ENCODE data around the gene LRRC56. TPM values are rescaled to one million over a fixed set of nuclear protein-coding genes. Genes with fewer than 3 reads are reported as not detected.

Gene LRRC56
- total and polyA plus RNA-seq, 2 experiments from 2014 or later: 0.73 to 0.87 TPM

GRCh38 chr11:540583-541432 is 3.5 kb downstream of the LRRC56 start:
- peaks cover 2% of the 10 kb centered on the region; the same call in 2 of the 3 replicates for H3K9me3 Mint-ChIP-seq
- no peak overlapping the region for H3K4me3 Mint-ChIP-seq
- Histone ChIP-seq H3K27me3 (ENCODE audit: insufficient read depth) (peaks cover 17% of the 10 kb centered on the region; the same call in 1 of the 2 replicates), H3K4me1 (ENCODE audit: insufficient read depth) (no peaks in the 10 kb centered on the region; the same call in 1 of the 2 replicates), H4K20me1 (replicated peaks; ENCODE audit: insufficient read depth) (no peaks in the 10 kb centered on the region), H3K27ac (ENCODE audit: low read depth) (no peak overlapping the region), H2AFZ (no peak overlapping the region), H3K4me3 (no peak overlapping the region), H3K36me3 (ENCODE audit: insufficient read depth) (no peaks in the 10 kb centered on the region), H3F3A (replicated peaks; ENCODE audit: low read depth) (peaks cover 11% of the 10 kb centered on the region), H3K4me2 (no peak overlapping the region), H3K9me2 (ENCODE audit: insufficient read depth) (no peaks in the 10 kb centered on the region), H3K79me2 (replicated peaks; ENCODE audit: insufficient read depth) (no peaks in the 10 kb centered on the region)
- ATAC-seq (no peak), DNase-seq (ENCODE audit: low spot score) (no peak)
- peaks cover 3% of the 10 kb centered on the region; the same call in 2 of the 3 replicates for H3K4me1 Mint-ChIP-seq
- H3K27ac Mint-ChIP-seq: no peak overlapping the region
- peaks cover 23% of the 10 kb centered on the region for H3K27me3 Mint-ChIP-seq (ENCODE audit: insufficient read depth, low read depth, poor library complexity)
- peaks cover 5% of the 10 kb centered on the region for H3K36me3 Mint-ChIP-seq (ENCODE audit: low read depth)
- TF ChIP-seq STAT1 (IDR thresholded peaks at IDR 0.05; ENCODE audit: unreplicated experiment) (no peak), ZNF114 (CRISPR knock-in tag; IDR thresholded peaks at IDR 0.05) (no peak), ETS1 (IDR thresholded peaks at IDR 0.05) (no peak), ZNF331 (CRISPR knock-in tag; IDR thresholded peaks at IDR 0.05; ENCODE audit: low read depth) (no peak), EZH2phosphoT487 (IDR thresholded peaks at IDR 0.05; ENCODE audit: unreplicated experiment) (no peak), EZH2 (IDR thresholded peaks at IDR 0.05; ENCODE audit: low read depth, unreplicated experiment) (no peak), CREB1 (CRISPR knock-in tag; IDR thresholded peaks at IDR 0.05; ENCODE audit: low read depth) (no peak), POLR2AphosphoS5 (IDR thresholded peaks at IDR 0.05; ENCODE audit: low read depth) (no peak), ZNF462 (CRISPR knock-in tag; IDR thresholded peaks at IDR 0.05) (no peak), NANOG (IDR thresholded peaks at IDR 0.05; ENCODE audit: borderline replicate concordance) (no peak), JUNB (IDR thresholded peaks at IDR 0.05; ENCODE audit: unreplicated experiment) (no peak)
- TF ChIP-seq, protein P1, sequence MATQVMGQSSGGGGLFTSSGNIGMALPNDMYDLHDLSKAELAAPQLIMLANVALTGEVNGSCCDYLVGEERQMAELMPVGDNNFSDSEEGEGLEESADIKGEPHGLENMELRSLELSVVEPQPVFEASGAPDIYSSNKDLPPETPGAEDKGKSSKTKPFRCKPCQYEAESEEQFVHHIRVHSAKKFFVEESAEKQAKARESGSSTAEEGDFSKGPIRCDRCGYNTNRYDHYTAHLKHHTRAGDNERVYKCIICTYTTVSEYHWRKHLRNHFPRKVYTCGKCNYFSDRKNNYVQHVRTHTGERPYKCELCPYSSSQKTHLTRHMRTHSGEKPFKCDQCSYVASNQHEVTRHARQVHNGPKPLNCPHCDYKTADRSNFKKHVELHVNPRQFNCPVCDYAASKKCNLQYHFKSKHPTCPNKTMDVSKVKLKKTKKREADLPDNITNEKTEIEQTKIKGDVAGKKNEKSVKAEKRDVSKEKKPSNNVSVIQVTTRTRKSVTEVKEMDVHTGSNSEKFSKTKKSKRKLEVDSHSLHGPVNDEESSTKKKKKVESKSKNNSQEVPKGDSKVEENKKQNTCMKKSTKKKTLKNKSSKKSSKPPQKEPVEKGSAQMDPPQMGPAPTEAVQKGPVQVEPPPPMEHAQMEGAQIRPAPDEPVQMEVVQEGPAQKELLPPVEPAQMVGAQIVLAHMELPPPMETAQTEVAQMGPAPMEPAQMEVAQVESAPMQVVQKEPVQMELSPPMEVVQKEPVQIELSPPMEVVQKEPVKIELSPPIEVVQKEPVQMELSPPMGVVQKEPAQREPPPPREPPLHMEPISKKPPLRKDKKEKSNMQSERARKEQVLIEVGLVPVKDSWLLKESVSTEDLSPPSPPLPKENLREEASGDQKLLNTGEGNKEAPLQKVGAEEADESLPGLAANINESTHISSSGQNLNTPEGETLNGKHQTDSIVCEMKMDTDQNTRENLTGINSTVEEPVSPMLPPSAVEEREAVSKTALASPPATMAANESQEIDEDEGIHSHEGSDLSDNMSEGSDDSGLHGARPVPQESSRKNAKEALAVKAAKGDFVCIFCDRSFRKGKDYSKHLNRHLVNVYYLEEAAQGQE (IDR thresholded peaks at IDR 0.05; ENCODE audit: unreplicated experiment): no peak
- TF ChIP-seq, protein P2, sequence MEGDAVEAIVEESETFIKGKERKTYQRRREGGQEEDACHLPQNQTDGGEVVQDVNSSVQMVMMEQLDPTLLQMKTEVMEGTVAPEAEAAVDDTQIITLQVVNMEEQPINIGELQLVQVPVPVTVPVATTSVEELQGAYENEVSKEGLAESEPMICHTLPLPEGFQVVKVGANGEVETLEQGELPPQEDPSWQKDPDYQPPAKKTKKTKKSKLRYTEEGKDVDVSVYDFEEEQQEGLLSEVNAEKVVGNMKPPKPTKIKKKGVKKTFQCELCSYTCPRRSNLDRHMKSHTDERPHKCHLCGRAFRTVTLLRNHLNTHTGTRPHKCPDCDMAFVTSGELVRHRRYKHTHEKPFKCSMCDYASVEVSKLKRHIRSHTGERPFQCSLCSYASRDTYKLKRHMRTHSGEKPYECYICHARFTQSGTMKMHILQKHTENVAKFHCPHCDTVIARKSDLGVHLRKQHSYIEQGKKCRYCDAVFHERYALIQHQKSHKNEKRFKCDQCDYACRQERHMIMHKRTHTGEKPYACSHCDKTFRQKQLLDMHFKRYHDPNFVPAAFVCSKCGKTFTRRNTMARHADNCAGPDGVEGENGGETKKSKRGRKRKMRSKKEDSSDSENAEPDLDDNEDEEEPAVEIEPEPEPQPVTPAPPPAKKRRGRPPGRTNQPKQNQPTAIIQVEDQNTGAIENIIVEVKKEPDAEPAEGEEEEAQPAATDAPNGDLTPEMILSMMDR (conservative IDR thresholded peaks at IDR 0.05; ENCODE audit: low read depth in 2 of 2): no peak

Measured in GM23338 (cell line).